GM23248 (cell line): ENCODE data around the gene TMEM108.

ENCODE experiments used
- EZH2 ChIP-seq: fragments of 200-600 bp; sonication (generic); IDR thresholded peaks from 2 replicates; pipeline ENCODE4 v1.6.1; 2018; ENCODE audit warnings: antibody characterized with exemption, mild to moderate bottlenecking; ENCODE audit not compliant: insufficient read depth, poor library complexity, severe bottlenecking
- EZH2phosphoT487 ChIP-seq: fragments of 200-600 bp; sonication (generic); IDR thresholded peaks from 2 replicates; pipeline ENCODE4 v1.6.1; 2018; ENCODE audit warnings: antibody characterized with exemption, moderate library complexity, mild to moderate bottlenecking, low read depth; ENCODE audit not compliant: insufficient read depth

GRCh38 chr3:133376810-133377209 is 338.6 kb downstream of the TMEM108 start:
- TF ChIP-seq EZH2 (no peak), EZH2phosphoT487 (no peak)
